Left renal cortex interstitium (tissue), 4 donors: Measurements from ENCODE around the gene GMIP. TPM values are rescaled to one million over a fixed set of nuclear protein-coding genes. Genes with fewer than 3 reads are reported as not detected.
A peak's percentile ranks its signal among the peaks of the same experiment; 100 is the strongest.

Experiments
- DNase-seq, 4 donors: peaks; one replicate each; pipeline ENCODE4 v3.0.0-alpha.2; 2013; ENCODE audit warnings: low read depth in 4 of 4, low spot score in 2 of 4, missing footprints in 1 of 4
- polyA plus RNA-seq, 4 donors: library from polyadenylated mRNA; unstranded; fragments of 120-200 nt; gene quantifications; one replicate each; pipeline ENCODE4 v1.2.1, GENCODE V29; 2013; ENCODE audit not compliant: insufficient read length in 4 of 4

GMIP gene
- polyA plus RNA-seq, 4 donors: 3.3 to 8.5 (median 5.6) TPM

DNA sequence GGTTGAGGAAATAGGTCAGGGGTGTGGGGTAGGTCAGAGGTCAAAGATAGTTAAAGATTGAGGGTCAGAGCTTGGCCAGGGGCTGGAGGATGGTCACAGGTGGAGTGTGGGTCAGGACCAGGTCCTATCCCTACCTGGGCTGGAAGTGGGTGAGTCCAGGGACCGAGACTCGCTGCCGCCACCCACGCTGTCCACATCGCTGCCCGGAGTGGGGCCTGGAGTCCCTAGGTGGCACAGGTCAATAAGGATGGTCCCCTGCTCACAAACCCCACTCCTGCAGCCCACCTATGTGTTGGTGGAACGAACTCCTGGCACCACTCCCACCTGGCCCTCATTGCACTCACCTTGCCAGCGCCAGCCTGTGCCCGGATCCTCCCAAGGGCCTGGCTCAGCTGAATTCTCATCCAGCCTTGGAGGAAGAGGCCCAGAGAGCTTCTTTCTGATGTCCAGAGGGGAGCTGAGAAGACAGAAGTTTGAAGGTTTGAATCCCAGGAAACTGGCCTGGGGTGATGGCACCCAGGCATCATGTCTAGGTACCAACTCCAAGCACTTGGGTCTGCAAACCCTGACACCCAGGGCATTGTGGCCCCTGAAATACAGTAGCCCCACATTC lies 6.8 kb downstream of the GMIP start:
- DNase-seq: no peak

- DNase-seq: no peak
These were observed 8.1 kb downstream of the GMIP start for GRCh38 chr19:19635313-19635702.

DNA sequence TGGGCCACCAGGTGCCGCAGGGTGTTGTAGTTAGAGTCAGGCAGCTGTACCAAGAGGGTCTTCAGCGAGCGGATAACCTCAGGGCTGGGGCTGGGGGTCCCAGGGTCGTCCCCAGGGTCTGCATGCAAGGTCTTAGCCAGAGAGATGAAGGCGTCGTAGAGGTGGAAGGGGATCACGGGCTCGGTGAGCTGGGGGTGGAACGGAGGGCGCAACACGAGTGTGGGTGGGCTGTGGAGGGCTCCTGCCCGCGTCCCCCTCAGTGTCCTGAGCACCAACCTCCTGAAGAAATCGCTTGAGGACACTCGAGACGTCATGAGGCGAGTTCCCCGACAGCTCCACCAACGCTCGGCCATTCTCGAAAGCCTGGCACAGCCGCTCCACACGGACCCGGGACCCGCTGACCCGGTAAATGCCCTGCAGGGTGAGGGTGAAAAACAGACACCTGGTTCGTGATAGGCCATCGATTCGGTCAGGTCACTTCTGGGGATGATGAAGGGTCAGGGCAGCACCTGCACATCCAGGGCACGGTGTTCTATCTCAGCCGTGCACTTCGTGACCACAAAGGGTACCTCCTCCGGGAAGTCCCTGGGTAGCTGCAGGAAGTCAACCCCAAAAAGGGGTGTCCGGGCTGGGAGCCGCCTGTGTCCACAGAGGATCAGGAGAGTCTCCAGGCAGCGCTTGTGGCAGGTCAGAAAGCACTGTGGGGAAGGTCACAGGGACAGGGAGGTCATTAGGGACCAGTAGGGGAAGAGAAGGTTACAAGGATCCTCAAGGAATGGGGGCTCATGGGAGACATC lies 8.7 kb downstream of the GMIP start:
- no peak for DNase-seq

- no peak for DNase-seq
These were observed 9.5 kb downstream of the GMIP start for GRCh38 chr19:19633711-19634515.

DNA sequence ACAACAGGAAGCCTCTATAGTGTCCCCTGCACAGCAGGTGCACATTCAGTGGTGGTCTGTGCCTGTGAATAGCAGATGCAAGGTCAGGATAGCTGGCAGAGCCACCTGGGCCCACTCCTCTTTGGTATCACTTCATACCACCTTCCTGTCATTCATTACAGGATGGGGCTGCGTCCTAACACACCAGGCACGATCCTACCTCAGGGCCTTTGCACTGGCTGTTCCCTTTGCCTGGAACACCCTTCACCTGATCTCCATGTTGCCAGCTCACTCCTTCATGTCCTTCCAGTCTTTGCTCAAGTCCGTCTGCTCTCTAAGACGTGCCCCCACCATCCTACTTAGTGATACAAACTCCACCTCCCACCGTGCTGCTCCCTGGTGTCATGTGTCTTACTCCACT lies 10.8 kb downstream of the GMIP start:
- no peak for DNase-seq

DNA sequence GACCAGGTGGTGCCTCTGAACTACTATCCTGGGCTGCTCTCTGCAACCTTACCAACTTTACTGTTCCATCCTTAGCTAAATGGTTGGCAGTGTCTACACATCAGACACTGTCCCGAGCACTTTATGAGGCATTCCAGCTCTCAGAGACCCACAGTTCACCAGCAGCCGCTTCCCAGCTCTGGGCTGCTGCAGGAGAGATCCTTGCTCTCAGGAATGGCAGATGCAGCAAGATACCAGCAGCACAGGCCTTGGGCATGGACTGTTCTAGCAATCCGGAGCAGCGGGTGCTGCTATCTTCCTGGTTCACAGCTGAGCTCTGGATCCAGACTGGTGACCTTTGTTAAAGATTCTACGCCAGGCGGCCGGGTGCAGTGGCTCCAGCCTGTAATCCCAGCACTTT lies 12.1 kb downstream of the GMIP start:
- DNase-seq: no peak

DNA sequence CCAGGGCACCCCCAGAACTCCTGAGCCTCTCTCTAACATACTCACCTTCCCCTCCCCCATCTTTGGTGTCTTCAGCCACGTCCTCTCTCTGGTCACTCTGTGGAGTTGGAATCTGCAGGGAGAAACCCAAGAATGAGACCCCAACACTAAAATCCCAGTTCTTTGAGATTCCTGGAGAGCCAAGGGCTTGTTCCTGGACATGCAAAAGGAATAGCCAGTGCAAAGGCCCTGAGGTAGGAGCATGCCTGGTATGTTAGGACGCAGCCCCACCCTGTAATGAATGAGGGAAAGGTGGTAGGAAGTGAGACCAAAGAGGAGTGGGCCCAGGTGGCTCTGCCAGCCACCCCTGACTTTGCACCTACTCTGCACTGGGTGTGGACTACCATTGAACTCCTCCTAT lies 13.0 kb downstream of the GMIP start:
- DNase-seq: no peak

DNA sequence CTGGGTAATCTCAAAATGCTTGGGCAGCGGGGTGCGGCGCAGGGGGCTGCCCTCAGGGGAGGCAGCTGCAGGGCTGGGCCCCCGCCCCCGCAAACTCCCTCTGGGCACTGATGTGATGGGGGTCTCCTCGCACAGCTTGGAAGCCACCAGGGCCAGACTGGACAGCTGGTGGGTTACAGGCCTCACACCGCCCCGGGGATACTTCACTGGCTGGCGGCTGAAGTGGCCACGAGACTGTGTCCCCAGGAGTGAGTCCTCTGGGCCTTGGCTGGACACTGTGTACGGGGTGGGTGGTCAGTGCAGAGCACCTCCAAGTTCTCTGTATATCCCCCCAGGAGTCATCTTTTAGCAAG lies 13.4 kb downstream of the GMIP start:
- no peak for DNase-seq

GRCh38 chr19:19628501-19629134 lies 14.8 kb downstream of the GMIP start:
- DNase-seq: peak in 1 of 4 donors; percentile 53

- DNase-seq: no peak
These were observed 15.6 kb downstream of the GMIP start, which contains the start of gene LPAR2 for GRCh38 chr19:19627621-19628500. LPAR2 (minus strand) TSS chr19:19628220; CDS start chr19:19627275, 945 bp downstream.

DNA sequence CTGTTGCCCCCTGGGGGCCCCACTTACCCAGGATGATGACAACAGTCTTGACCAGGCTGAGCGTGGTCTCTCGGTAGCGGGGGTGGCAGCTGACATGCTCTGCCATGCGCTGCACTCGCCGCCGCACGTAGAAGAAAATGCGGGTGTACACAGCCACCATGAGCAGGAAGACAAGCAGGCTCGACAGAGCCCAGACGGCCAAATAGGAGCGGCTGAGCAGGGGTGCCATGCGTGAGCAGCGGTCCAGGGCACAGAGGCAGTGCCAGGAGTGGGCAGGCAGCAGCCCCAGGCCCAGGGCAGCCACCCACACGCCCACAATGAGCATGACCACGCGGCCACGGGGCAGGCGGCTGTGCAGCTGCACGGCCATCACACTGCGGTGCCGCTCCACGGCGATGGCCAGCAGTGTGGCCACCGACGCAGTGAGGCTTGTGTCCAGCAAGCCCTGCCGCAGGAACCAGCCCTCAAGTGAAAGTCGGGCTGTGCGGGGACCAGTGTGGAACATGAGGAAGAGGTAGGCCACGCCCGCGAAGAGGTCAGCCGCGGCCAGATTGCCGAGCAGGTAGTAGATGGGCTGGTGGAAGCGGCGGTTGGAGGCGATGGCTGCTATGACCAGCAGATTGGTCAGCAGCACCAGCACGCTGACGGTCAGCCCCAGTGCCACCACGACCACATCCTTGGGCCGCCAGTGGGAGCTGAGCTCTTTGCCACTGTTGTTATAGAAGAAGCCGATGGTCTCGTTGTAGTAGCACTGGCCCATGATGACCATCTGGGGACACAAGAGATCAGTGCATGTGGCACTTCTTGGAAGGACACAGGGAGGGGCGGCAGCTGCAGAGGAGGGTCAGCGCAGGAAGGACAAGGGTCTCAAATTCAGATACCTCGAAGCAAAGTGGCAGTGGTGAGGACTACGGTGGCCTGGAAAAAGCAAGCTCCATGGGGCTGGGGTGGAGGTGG lies 16.7 kb downstream of the GMIP start:
- no peak for DNase-seq

DNA sequence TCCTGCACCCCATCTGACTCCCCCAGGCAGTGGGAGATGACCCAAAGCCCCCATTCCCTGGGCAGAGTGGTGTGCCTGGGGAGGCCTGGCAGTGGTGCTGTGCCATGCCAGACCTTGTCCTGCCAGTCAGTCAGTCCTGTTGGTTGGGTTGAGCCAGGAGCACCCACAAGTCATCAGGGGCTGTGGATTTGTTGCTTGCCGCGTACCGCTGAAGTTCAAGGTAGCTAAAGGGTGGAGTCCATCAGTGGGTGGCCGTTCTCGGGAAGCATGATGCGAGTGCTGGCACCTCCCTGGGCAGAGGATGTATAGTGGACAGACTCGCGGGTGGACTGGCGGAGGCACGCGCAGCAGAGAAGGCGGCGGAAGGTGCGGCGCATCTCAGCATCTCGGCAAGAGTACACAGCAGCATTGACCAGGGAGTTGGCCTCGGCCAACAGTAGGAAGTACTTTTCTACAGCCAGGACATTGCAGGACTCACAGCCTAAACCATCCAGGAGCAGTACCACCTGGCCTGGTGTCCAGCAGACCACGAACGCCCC lies 19.4 kb downstream of the GMIP start:
- no peak for DNase-seq

GRCh38 chr19:19623383-19623782 lies 20.1 kb downstream of the GMIP start:
- DNase-seq: no peak

- DNase-seq: no peak
These were observed 23.6 kb downstream of the GMIP start for GRCh38 chr19:19619849-19620210.

DNA sequence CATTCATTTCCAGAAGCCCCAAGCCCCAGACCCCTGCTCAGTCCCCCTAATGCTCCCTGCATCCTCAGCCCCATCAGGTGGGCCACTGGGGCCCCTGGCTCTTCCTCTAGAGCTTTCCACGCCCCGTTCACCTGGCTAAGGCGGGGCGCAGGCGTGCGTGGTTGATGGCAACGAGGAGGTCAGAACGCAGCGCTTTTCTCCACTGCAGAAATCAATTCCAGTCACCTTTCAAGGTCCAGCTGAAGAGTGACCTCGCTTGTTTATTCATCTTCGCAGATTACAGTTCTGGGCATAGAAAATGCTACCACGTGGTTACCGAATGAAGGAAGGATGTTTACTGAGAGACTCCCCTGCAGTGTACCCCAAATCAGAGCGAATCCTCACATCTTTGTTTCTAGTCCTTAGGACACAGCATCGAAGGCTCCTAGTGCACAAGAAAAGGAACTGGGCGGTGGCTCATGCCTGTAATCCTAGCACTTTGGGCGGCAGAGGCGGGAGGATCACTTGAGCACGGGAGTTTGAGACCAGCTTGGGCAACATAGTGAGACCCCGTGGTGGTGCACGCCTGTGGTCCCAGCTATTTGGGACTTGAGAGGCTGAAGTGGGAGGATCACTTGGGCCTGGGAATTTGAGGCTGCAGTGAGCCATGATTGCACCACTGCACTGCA lies 24.1 kb downstream of the GMIP start:
- no peak for DNase-seq

- DNase-seq: peak in 3 of 4 donors; percentile 70 to 91 (median 89)
These were observed 25.0 kb downstream of the GMIP start, which contains the start of gene PBX4 for GRCh38 chr19:19618219-19619051. PBX4 (minus strand) TSS chr19:19618687; CDS start chr19:19618629, 58 bp downstream.

DNA sequence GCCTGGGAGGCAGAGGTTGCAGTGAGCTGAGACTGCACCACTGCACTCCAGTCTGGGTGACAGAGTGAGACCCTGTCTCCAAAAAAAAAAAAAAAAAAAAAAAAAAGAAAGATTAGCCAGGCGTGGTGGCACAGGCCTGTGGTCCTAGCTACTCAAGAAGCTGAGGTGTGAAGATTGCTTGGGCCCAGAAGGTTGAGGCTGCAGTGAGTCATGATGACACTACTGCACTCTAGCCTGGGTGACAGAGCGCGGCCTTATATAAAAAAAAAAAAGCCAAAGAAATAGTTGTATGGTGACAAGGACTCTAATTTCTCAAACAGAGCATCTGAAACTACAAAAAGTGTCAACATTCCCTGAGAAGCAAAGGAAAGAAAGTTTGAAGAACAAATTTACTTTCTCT lies 28.4 kb downstream of the GMIP start:
- no peak for DNase-seq
